ENCODE measurements around the gene CTNNBL1. TPM values are rescaled to one million over a fixed set of nuclear protein-coding genes. Genes with fewer than 3 reads are reported as not detected.

CTNNBL1 gene
- total RNA-seq, 1 donor from 2014 or later: 30.4 TPM

- no peak for DNase-seq (ENCODE audit: low read depth)
These were observed 81.4 kb downstream of the CTNNBL1 start for GRCh38 chr20:37775200-37775599.

- no peak for DNase-seq (ENCODE audit: low read depth)
These were observed 82.2 kb downstream of the CTNNBL1 start for GRCh38 chr20:37776049-37776448.

- no peak for DNase-seq (ENCODE audit: low read depth)
These were observed 82.7 kb downstream of the CTNNBL1 start for GRCh38 chr20:37776526-37776925.

GRCh38 chr20:37777012-37777950 is 83.5 kb downstream of the CTNNBL1 start:
- no peak for DNase-seq (ENCODE audit: low read depth)

GRCh38 chr20:37777988-37778659 is 84.3 kb downstream of the CTNNBL1 start:
- no peak for DNase-seq (ENCODE audit: low read depth)

GRCh38 chr20:37781626-37782025 is 87.8 kb downstream of the CTNNBL1 start:
- peak; percentile 83 for DNase-seq (ENCODE audit: low read depth)

GRCh38 chr20:37786043-37786442 is 92.2 kb downstream of the CTNNBL1 start:
- DNase-seq (ENCODE audit: low read depth): peak; percentile 85

- peak; percentile 33 for DNase-seq (ENCODE audit: low read depth)
These were observed 95.6 kb downstream of the CTNNBL1 start for GRCh38 chr20:37789408-37789807.

GRCh38 chr20:37790900-37791299 is 97.1 kb downstream of the CTNNBL1 start:
- DNase-seq (ENCODE audit: low read depth): no peak

GRCh38 chr20:37796121-37796520 is 102.3 kb downstream of the CTNNBL1 start:
- DNase-seq (ENCODE audit: low read depth): peak; percentile 61

GRCh38 chr20:37796733-37797132 is 102.9 kb downstream of the CTNNBL1 start:
- DNase-seq (ENCODE audit: low read depth): no peak

GRCh38 chr20:37797669-37798175 is 103.9 kb downstream of the CTNNBL1 start:
- no peak for DNase-seq (ENCODE audit: low read depth)

- no peak for DNase-seq (ENCODE audit: low read depth)
These were observed 104.5 kb downstream of the CTNNBL1 start for GRCh38 chr20:37798312-37798711.

- no peak for DNase-seq (ENCODE audit: low read depth)
These were observed 106.8 kb downstream of the CTNNBL1 start for GRCh38 chr20:37800618-37801017.

GRCh38 chr20:37801921-37802320 is 108.1 kb downstream of the CTNNBL1 start:
- no peak for DNase-seq (ENCODE audit: low read depth)

- no peak for DNase-seq (ENCODE audit: low read depth)
These were observed 109.8 kb downstream of the CTNNBL1 start for GRCh38 chr20:37803438-37804307.

GRCh38 chr20:37804584-37805566 is 111.0 kb downstream of the CTNNBL1 start:
- no peak for DNase-seq (ENCODE audit: low read depth)

- DNase-seq (ENCODE audit: low read depth): no peak
These were observed 113.8 kb downstream of the CTNNBL1 start for GRCh38 chr20:37807471-37808232.
